ENCODE results near the gene SH3D21.

The SH3D21 gene

GRCh38 chr1:36298640-36299039, 7.5 kb upstream of the SH3D21 start:
- POLR2A ChIA-PET: interaction anchor here (1.8 kb wide), 1 partner anchor 8 kb away, joined by 6 read pairs; the partner anchor contains the start of gene SH3D21
- peaks cover 44 to 94% of the 10 kb centered on the region in 2 experiments for H3K36me3 ChIP-seq (ENCODE audit: control insufficient read depth in 2 of 2, insufficient read depth in 1 of 2, low read length in 2 of 2)
- H3K27ac ChIP-seq (ENCODE audit: extremely low read depth, low read depth, low read length): no peak overlapping the region
- no peak overlapping the region for H3K4me3 ChIP-seq (ENCODE audit: low read depth, low read length)
- TF ChIP-seq ZNF121 (tag by site-specific recombination; IDR thresholded peaks at IDR 0.05) (peak; percentile 87), ZNF521 (tag by site-specific recombination; IDR thresholded peaks at IDR 0.05) (no peak), ZNF596 (tag by site-specific recombination; IDR thresholded peaks at IDR 0.05) (no peak)
- H3K4me1 ChIP-seq (ENCODE audit: control insufficient read depth, insufficient read depth, low read length): no peaks in the 10 kb centered on the region
- CTCF ChIA-PET: interaction anchor here (0.7 to 2.4 kb wide), 3 partner anchors 11 to 150 kb away, joined by 3 to 10 read pairs (median 4); partner anchors contain the start of gene TRAPPC3
- no peaks in the 10 kb centered on the region for H3K9me3 ChIP-seq (ENCODE audit: control insufficient read depth, insufficient read depth, low read depth, low read length)

DNA sequence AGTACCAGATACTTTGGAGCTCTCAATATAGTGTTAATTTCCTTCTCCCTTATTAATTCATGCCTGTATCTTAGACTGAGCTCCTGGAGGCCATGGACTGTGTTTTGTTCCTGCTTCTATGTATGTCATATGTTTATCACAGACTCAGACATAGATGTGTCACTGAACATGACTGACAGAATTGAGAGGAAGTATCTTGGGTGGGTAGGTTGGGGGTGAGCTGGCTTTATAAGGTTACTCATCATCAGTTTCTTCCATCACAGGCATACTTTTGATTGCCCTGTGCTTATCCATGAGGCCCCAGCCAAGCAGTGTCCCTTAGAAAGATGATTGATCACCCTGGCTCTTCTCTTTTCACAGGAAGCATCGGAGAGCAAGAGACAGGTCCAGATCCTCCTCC, 5.6 kb upstream of the SH3D21 start:
- ChIA-PET CTCF (interaction anchor here (0.7 to 2.4 kb wide), 12 partner anchors 9 to 200 kb away, joined by 3 to 12 read pairs (median 4); partner anchors contain the start of gene TRAPPC3), POLR2A (no interaction called here)
- no peaks in the 10 kb centered on the region for H3K9me3 ChIP-seq (ENCODE audit: control insufficient read depth, insufficient read depth, low read depth, low read length)
- peaks cover 33 to 94% of the 10 kb centered on the region in 2 experiments; a peak in 2 of 3 replicates for H3K36me3 ChIP-seq (ENCODE audit: control insufficient read depth in 2 of 2, insufficient read depth in 1 of 2, low read length in 2 of 2)
- no peaks in the 10 kb centered on the region for H3K4me1 ChIP-seq (ENCODE audit: control insufficient read depth, insufficient read depth, low read length)
- no peak overlapping the region for H3K27ac ChIP-seq (ENCODE audit: extremely low read depth, low read depth, low read length)
- H3K4me3 ChIP-seq (ENCODE audit: low read depth, low read length): no peak overlapping the region
- no peak for TF ChIP-seq ZNF302 (tag by site-specific recombination; IDR thresholded peaks at IDR 0.05; ENCODE audit: low read depth)

DNA sequence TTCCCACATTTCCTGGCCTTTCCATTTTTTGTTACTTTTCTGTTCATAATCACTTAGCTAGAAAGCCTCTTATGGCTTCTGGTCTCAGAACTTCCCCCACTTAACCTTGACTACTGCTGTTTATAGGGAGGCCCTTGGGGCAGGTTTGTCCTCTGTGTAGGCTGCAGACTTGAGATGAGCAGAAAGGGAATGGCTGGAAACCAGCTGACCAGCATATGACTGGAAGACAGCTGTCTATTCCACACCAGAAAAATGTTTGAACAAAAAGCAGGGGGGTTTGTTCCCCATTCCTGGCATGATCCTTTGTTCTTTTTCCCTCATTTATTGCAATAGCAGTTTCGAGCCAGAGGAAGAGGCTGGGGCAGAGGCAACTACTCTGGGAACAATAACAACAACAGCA, 4.9 kb upstream of the SH3D21 start:
- TF ChIP-seq ZNF561 (tag by site-specific recombination; IDR thresholded peaks at IDR 0.05; ENCODE audit: borderline replicate concordance) (no peak), ZNF362 (tag by site-specific recombination; IDR thresholded peaks at IDR 0.05) (no peak), ZNF248 (tag by site-specific recombination; IDR thresholded peaks at IDR 0.05) (no peak), ZNF302 (tag by site-specific recombination; IDR thresholded peaks at IDR 0.05; ENCODE audit: low read depth) (no peak), ZNF600 (tag by site-specific recombination; IDR thresholded peaks at IDR 0.05) (no peak), ZNF133 (tag by site-specific recombination; IDR thresholded peaks at IDR 0.05) (no peak), ZNF350 (tag by site-specific recombination; IDR thresholded peaks at IDR 0.05) (no peak), ZNF140 (tag by site-specific recombination; IDR thresholded peaks at IDR 0.05) (no peak), ZNF624 (tag by site-specific recombination; IDR thresholded peaks at IDR 0.05) (no peak), ZNF311 (tag by site-specific recombination; IDR thresholded peaks at IDR 0.05; ENCODE audit: borderline replicate concordance) (no peak), ZNF394 (tag by site-specific recombination; IDR thresholded peaks at IDR 0.05; ENCODE audit: borderline replicate concordance) (no peak), OVOL3 (tag by site-specific recombination; IDR thresholded peaks at IDR 0.05) (no peak), ZBTB8A (tag by site-specific recombination; IDR thresholded peaks at IDR 0.05) (no peak), ZNF792 (tag by site-specific recombination; IDR thresholded peaks at IDR 0.05) (no peak), GLI4 (tag by site-specific recombination; IDR thresholded peaks at IDR 0.05) (no peak), ZBTB20 (tag by site-specific recombination; IDR thresholded peaks at IDR 0.05) (no peak)
- TF ChIP-seq, protein P1, sequence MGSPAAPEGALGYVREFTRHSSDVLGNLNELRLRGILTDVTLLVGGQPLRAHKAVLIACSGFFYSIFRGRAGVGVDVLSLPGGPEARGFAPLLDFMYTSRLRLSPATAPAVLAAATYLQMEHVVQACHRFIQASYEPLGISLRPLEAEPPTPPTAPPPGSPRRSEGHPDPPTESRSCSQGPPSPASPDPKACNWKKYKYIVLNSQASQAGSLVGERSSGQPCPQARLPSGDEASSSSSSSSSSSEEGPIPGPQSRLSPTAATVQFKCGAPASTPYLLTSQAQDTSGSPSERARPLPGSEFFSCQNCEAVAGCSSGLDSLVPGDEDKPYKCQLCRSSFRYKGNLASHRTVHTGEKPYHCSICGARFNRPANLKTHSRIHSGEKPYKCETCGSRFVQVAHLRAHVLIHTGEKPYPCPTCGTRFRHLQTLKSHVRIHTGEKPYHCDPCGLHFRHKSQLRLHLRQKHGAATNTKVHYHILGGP (tag by site-specific recombination; IDR thresholded peaks at IDR 0.05): no peak
- ChIA-PET CTCF (interaction anchor here (0.6 to 2.2 kb wide), 2 partner anchors 16 to 45 kb away, joined by 4 to 12 read pairs; no protein-coding TSS in a partner anchor), POLR2A (no interaction called here)
- Histone ChIP-seq H3K27ac (ENCODE audit: extremely low read depth, low read depth, low read length) (no peak overlapping the region; the same call in 1 of the 2 replicates), H3K4me3 (ENCODE audit: low read depth, low read length) (no peak overlapping the region), H3K4me1 (ENCODE audit: control insufficient read depth, insufficient read depth, low read length) (no peaks in the 10 kb centered on the region), H3K36me3 (ENCODE audit: control insufficient read depth in 2 of 2, insufficient read depth in 1 of 2, low read length in 2 of 2) (peaks cover 27 to 90% of the 10 kb centered on the region in 2 experiments; a peak in 2 of 3 replicates), H3K9me3 (ENCODE audit: control insufficient read depth, insufficient read depth, low read depth, low read length) (no peaks in the 10 kb centered on the region)

Measured in HEK293 (cell line).